A673 (cell line): ENCODE results near the gene NFATC3. TPM values are rescaled to one million over a fixed set of nuclear protein-coding genes. Genes with fewer than 3 reads are reported as not detected.
"Not testable (repeated sequence)": the region's sequence is repeated elsewhere in the genome, so short reads cannot be mapped to it uniquely, and the experiment has no call there.

Experiments
- BruUV-seq: library from RNA; stranded (reverse); fragments of 400-500 nt; replicated peaks from 2 replicates; lab custom pipeline; 2021; lab: Mats Ljungman, UMichigan
- CTCF ChIA-PET: fragments of 300-600 bp; sonication (Branson Sonifier 250); formaldehyde crosslinking; loops from one replicate; lab custom pipeline; 2022; ENCODE audit warnings: antibody characterized with exemption; lab: Charles Lee
- POLR2A ChIA-PET: fragments of 300-600 bp; sonication (Branson Sonifier 250); formaldehyde crosslinking; loops from one replicate; lab custom pipeline; 2022; ENCODE audit warnings: antibody characterized with exemption; ENCODE audit not compliant: low non-redundant PET; lab: Charles Lee
- DNase-seq: peaks from one replicate; pipeline ENCODE4 v3.0.0-alpha.2; 2015; ENCODE audit warnings: low spot score
- H3K27ac ChIP-seq: fragments of 200-600 bp; sonication (generic); 2 replicates; pipeline ENCODE4 v1.5.1; 2016; ENCODE audit warnings: mixed run types, low read depth, mild to moderate bottlenecking, mixed read lengths, antibody characterized with exemption, low read length; ENCODE audit not compliant: poor library complexity, severe bottlenecking
- H3K27me3 ChIP-seq: fragments of 200-600 bp; sonication (generic); replicated peaks from 2 replicates; pipeline ENCODE4 v1.6.1; 2017; ENCODE audit warnings: mixed run types, low read depth, mild to moderate bottlenecking, mixed read lengths, antibody characterized with exemption, low read length; ENCODE audit not compliant: insufficient read depth, poor library complexity
- H3K36me3 ChIP-seq: fragments of 200-600 bp; sonication (generic); 2 replicates; pipeline ENCODE4 v1.6.1; 2016; ENCODE audit warnings: mixed run types, mild to moderate bottlenecking, mixed read lengths, antibody characterized with exemption, low read length; ENCODE audit not compliant: insufficient read depth, poor library complexity, severe bottlenecking
- H3K4me1 ChIP-seq: fragments of 200-600 bp; sonication (generic); 2 replicates; pipeline ENCODE4 v1.6.1; 2017; ENCODE audit warnings: mixed run types, mild to moderate bottlenecking, mixed read lengths, antibody characterized with exemption, low read length; ENCODE audit not compliant: insufficient read depth, poor library complexity, severe bottlenecking
- H3K4me3 ChIP-seq: fragments of 200-600 bp; sonication (generic); 2 replicates; pipeline ENCODE4 v1.5.1; 2016; ENCODE audit warnings: low read depth, mixed run types, mild to moderate bottlenecking, mixed read lengths, low read length; ENCODE audit not compliant: poor library complexity, severe bottlenecking
- H3K9me3 ChIP-seq: fragments of 200-600 bp; sonication (generic); 2 replicates; pipeline ENCODE4 v1.6.1; 2016; ENCODE audit warnings: mixed run types, low read depth, mild to moderate bottlenecking, mixed read lengths, antibody characterized with exemption, low read length; ENCODE audit not compliant: poor library complexity, severe bottlenecking
- EZH2 ChIP-seq: fragments of 200-600 bp; sonication (generic); IDR thresholded peaks from 2 replicates; pipeline ENCODE4 v1.6.1; 2017; ENCODE audit warnings: borderline replicate concordance, low read depth, mild to moderate bottlenecking, mixed read lengths, antibody characterized with exemption, low read length; ENCODE audit not compliant: poor library complexity, severe bottlenecking
- intact Hi-C: fragments of 100-400 bp; cut with micrococcal nuclease; formaldehyde crosslinking; loops from one replicate; pipeline ENCODE4 v1.10.0; 2022; ENCODE audit not compliant: unreplicated experiment
- total RNA-seq: library from RNA; stranded (reverse); gene quantifications from 2 replicates; pipeline ENCODE4 v1.2.3, GENCODE V29; 2021
- TF ChIP-seq, protein P1 (sequence below): fragments of 300-800, 200-600 bp; sonication (generic); conservative IDR thresholded peaks from 2 replicates; pipeline ENCODE4 v1.5.1; 2017; ENCODE audit warnings: low read depth, mild to moderate bottlenecking, antibody characterized with exemption, low read length, moderate library complexity, mixed read lengths

The NFATC3 gene
- total RNA-seq, 1 experiment from 2014 or later = 56.0 TPM

DNA sequence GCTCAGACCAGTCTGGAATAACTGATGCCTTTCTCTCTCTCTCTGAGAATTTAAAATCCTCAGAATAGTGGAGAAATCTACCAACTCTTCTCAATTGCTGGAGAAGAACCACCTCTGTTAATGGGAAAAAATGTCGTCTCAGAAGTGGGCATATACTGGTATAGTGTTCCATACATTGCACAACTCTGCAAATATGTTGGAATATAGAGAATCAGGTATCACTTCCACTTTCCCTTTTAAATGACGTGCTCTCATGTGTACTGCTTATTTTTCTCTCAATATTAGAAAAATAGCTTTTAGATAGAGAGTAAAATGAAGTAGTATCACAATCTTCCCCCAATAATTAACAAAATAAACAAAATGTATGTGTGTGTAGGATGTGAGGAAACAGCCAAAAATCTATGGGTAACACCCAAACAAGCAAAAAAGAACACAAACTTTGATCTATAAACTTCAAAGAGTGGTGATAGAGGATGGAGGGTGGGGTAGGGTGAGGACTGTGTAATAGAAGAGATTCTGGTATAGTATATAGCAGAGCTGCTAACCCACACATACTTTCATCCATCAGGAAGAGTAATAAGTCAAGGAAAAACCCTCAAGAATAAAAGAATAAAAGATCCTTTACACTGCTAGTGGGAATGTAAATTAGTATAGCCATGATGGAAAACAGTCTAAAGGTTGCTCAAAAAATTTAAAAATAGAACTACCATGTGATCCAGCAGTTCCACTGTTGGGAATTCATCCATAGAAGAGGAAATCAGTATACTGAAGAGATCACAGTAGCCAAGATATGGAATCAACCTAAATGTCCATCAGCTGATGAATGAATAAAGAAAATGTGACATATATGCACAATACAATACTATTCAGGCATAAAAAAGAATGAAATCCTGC lies 46.9 kb downstream of the NFATC3 start:
- CTCF ChIA-PET = no interaction called here
- H3K27me3 ChIP-seq = no peaks in the 10 kb centered on the region
- no TSS peak for BruUV-seq
- H3K9me3 ChIP-seq = no peaks in the 10 kb centered on the region
- no peaks in the 10 kb centered on the region for H3K4me1 ChIP-seq
- TF ChIP-seq, protein P1, sequence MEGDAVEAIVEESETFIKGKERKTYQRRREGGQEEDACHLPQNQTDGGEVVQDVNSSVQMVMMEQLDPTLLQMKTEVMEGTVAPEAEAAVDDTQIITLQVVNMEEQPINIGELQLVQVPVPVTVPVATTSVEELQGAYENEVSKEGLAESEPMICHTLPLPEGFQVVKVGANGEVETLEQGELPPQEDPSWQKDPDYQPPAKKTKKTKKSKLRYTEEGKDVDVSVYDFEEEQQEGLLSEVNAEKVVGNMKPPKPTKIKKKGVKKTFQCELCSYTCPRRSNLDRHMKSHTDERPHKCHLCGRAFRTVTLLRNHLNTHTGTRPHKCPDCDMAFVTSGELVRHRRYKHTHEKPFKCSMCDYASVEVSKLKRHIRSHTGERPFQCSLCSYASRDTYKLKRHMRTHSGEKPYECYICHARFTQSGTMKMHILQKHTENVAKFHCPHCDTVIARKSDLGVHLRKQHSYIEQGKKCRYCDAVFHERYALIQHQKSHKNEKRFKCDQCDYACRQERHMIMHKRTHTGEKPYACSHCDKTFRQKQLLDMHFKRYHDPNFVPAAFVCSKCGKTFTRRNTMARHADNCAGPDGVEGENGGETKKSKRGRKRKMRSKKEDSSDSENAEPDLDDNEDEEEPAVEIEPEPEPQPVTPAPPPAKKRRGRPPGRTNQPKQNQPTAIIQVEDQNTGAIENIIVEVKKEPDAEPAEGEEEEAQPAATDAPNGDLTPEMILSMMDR = no peak
- TF ChIP-seq EZH2 = no peak
- POLR2A ChIA-PET = no interaction called here
- DNase-seq = no peak
- no peaks in the 10 kb centered on the region for H3K36me3 ChIP-seq
- no peak overlapping the region for H3K4me3 ChIP-seq
- H3K27ac ChIP-seq = no peak overlapping the region
- intact Hi-C loops = no loop called here

DNA sequence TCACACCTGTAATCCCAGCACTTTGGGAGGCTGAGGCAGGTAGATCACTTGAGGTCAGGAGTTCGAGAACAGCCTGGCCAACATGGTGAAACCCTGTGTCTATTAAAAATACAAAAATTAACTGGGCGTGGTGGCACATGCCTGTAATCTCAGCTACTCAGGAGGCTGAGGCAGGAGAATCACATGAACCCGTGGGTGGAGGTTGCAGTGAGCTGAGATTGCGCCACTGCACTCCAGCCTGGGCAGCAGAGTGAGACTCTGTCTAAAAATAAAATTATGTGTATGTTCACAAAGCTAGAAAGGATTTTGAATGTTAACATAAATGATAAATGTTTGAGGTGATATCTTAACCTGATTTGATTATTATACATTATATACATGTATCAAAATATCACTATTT lies 47.8 kb downstream of the NFATC3 start:
- CTCF ChIA-PET = interaction anchor here (0.7 kb wide), 1 partner anchor 639 kb away, joined by 3 read pairs; no protein-coding TSS in a partner anchor
- not testable (repeated sequence) for H3K36me3 ChIP-seq

DNA sequence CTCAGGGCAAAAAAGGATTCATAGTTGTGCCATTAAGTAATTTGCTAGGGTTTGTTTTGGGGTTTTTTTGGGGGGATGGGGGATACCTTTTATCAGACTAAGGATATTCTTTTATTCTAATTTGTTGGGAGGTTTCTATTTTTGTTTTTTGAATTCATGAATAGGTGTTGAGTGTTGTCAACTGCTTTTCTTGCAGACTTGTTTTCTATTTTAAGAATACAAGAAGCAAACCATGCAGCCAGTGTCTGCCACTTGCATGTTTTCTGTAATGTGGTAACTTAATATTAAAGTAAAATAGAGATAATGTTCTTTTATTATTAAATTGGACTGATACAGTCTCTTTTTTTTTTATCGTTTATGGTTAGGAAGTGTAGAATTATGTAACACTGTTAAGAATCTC lies 49.5 kb downstream of the NFATC3 start:
- no peak for DNase-seq
- H3K27ac ChIP-seq = no peak overlapping the region
- no peaks in the 10 kb centered on the region for H3K27me3 ChIP-seq
- no peaks in the 10 kb centered on the region for H3K36me3 ChIP-seq
- H3K4me3 ChIP-seq = no peak overlapping the region
- H3K4me1 ChIP-seq = no peaks in the 10 kb centered on the region
- CTCF ChIA-PET = no interaction called here
- no peaks in the 10 kb centered on the region for H3K9me3 ChIP-seq
- POLR2A ChIA-PET = no interaction called here
- intact Hi-C loops = no loop called here
- TF ChIP-seq EZH2 = no peak
- TF ChIP-seq, protein P1 = no peak
- BruUV-seq = no TSS peak

More for the DNA sequence above, 47.8 kb downstream of the NFATC3 start:
- H3K4me3 ChIP-seq, H3K27ac ChIP-seq, POLR2A ChIA-PET, H3K4me1 ChIP-seq, DNase-seq, BruUV-seq, H3K27me3 ChIP-seq, H3K9me3 ChIP-seq, intact Hi-C loops: not testable (repeated sequence)
